ENCODE measurements around the gene PRKN. TPM values are rescaled to one million over a fixed set of nuclear protein-coding genes. Genes with fewer than 3 reads are reported as not detected.

Gene PRKN
- total RNA-seq, 1 donor from 2014 or later = 1.3 TPM

- no peak overlapping the region for H3K27ac ChIP-seq (ENCODE audit: low read depth, low read length)
Measured at GRCh38 chr6:162706232-162706631, 21.3 kb downstream of the PRKN start.

DNA sequence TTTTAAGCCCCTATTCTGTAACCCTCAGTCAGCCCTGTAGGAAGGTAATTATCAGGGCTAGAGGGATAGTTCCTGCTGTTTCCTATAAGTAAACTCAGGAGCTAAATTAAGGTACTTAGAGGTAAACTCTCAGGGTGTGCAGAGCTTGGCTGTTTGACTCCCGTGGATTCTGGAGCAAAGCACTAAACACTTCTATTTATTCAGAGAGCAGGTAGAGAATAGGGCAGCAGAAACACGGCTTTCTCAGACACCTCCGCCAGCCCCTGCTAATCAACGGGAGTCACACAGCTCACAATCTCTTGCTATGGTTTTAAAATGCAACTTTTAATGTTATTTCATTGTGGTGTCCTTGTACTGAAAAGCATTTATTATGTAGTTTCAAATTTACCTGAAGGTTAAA, 21.8 kb downstream of the PRKN start:
- Mint-ChIP-seq H3K36me3 (ENCODE audit: low read depth, unreplicated experiment) (no peaks in the 10 kb centered on the region), H3K4me3 (ENCODE audit: unreplicated experiment) (no peak overlapping the region), H3K9me3 (ENCODE audit: unreplicated experiment) (no peaks in the 10 kb centered on the region), H3K27me3 (ENCODE audit: low read depth, unreplicated experiment) (no peaks in the 10 kb centered on the region), H3K27ac (ENCODE audit: unreplicated experiment) (no peak overlapping the region), H3K4me1 (ENCODE audit: low read depth, unreplicated experiment) (no peaks in the 10 kb centered on the region)
- Histone ChIP-seq H3K27ac (ENCODE audit: low read depth, low read length) (no peak overlapping the region), H3K4me3 (ENCODE audit: insufficient read depth, low read depth, low read length) (no peak overlapping the region), H3K4me1 (ENCODE audit: insufficient read depth, low read length) (no peaks in the 10 kb centered on the region), H2AFZ (ENCODE audit: low read depth, low read length) (no peak overlapping the region), H3K4me2 (ENCODE audit: low read length) (no peak overlapping the region), H3K79me2 (ENCODE audit: insufficient read depth, low read length) (no peaks in the 10 kb centered on the region), H4K20me1 (ENCODE audit: insufficient read depth, low read length) (no peaks in the 10 kb centered on the region), H3K27me3 (ENCODE audit: insufficient read depth, low read length) (no peaks in the 10 kb centered on the region), H3K9ac (ENCODE audit: low read length) (no peak overlapping the region), H3K9me3 (ENCODE audit: insufficient read depth, low read depth, low read length) (no peaks in the 10 kb centered on the region), H3K36me3 (ENCODE audit: insufficient read depth, low read length) (no peaks in the 10 kb centered on the region)
- no peak for TF ChIP-seq CTCF (IDR thresholded peaks at IDR 0.05; ENCODE audit: insufficient read depth, low read depth, low read length)
- no peak for DNase-seq (ENCODE audit: low read depth)
- no peak for FAIRE-seq

More at GRCh38 chr6:162706232-162706631, 21.3 kb downstream of the PRKN start:
- H3K9me3 ChIP-seq (ENCODE audit: insufficient read depth, low read depth, low read length) = no peaks in the 10 kb centered on the region
- H3K9me3 Mint-ChIP-seq (ENCODE audit: unreplicated experiment) = no peaks in the 10 kb centered on the region
- no peaks in the 10 kb centered on the region for H3K36me3 ChIP-seq (ENCODE audit: insufficient read depth, low read length)
- H3K36me3 Mint-ChIP-seq (ENCODE audit: low read depth, unreplicated experiment) = no peaks in the 10 kb centered on the region
- no peak overlapping the region for H3K27ac Mint-ChIP-seq (ENCODE audit: unreplicated experiment)
- no peaks in the 10 kb centered on the region for H3K4me1 Mint-ChIP-seq (ENCODE audit: low read depth, unreplicated experiment)
- no peak for DNase-seq (ENCODE audit: low read depth)
- no peaks in the 10 kb centered on the region for H3K4me1 ChIP-seq (ENCODE audit: insufficient read depth, low read length)
- no peak overlapping the region for H2AFZ ChIP-seq (ENCODE audit: low read depth, low read length)
- no peak overlapping the region for H3K4me2 ChIP-seq (ENCODE audit: low read length)
- H3K79me2 ChIP-seq (ENCODE audit: insufficient read depth, low read length) = no peaks in the 10 kb centered on the region
- FAIRE-seq = no peak
- H3K27me3 Mint-ChIP-seq (ENCODE audit: low read depth, unreplicated experiment) = no peaks in the 10 kb centered on the region
- no peak overlapping the region for H3K4me3 Mint-ChIP-seq (ENCODE audit: unreplicated experiment)
- H3K9ac ChIP-seq (ENCODE audit: low read length) = no peak overlapping the region
- no peak overlapping the region for H3K4me3 ChIP-seq (ENCODE audit: insufficient read depth, low read depth, low read length)
- no peaks in the 10 kb centered on the region for H3K27me3 ChIP-seq (ENCODE audit: insufficient read depth, low read length)
- H4K20me1 ChIP-seq (ENCODE audit: insufficient read depth, low read length) = no peaks in the 10 kb centered on the region
- TF ChIP-seq EZH2 (IDR thresholded peaks at IDR 0.05; ENCODE audit: insufficient read depth, low read length) (no peak), CTCF (IDR thresholded peaks at IDR 0.05; ENCODE audit: insufficient read depth, low read depth, low read length) (no peak)

GRCh38 chr6:162704001-162704400, 23.6 kb downstream of the PRKN start:
- Histone ChIP-seq H3K27ac (ENCODE audit: low read depth, low read length) (no peak overlapping the region), H3K79me2 (ENCODE audit: insufficient read depth, low read length) (no peaks in the 10 kb centered on the region), H3K4me3 (ENCODE audit: insufficient read depth, low read depth, low read length) (no peak overlapping the region), H3K36me3 (ENCODE audit: insufficient read depth, low read length) (no peaks in the 10 kb centered on the region), H4K20me1 (ENCODE audit: insufficient read depth, low read length) (no peaks in the 10 kb centered on the region), H3K4me2 (ENCODE audit: low read length) (no peak overlapping the region), H3K9ac (ENCODE audit: low read length) (no peak overlapping the region), H2AFZ (ENCODE audit: low read depth, low read length) (no peak overlapping the region), H3K27me3 (ENCODE audit: insufficient read depth, low read length) (no peaks in the 10 kb centered on the region), H3K9me3 (ENCODE audit: insufficient read depth, low read depth, low read length) (no peaks in the 10 kb centered on the region), H3K4me1 (ENCODE audit: insufficient read depth, low read length) (no peaks in the 10 kb centered on the region)
- H3K4me3 Mint-ChIP-seq (ENCODE audit: unreplicated experiment) = no peak overlapping the region
- H3K9me3 Mint-ChIP-seq (ENCODE audit: unreplicated experiment) = no peaks in the 10 kb centered on the region
- no peak for DNase-seq (ENCODE audit: low read depth)
- H3K27ac Mint-ChIP-seq (ENCODE audit: unreplicated experiment) = no peak overlapping the region
- TF ChIP-seq EZH2 (IDR thresholded peaks at IDR 0.05; ENCODE audit: insufficient read depth, low read length) = no peak
- TF ChIP-seq CTCF (IDR thresholded peaks at IDR 0.05; ENCODE audit: insufficient read depth, low read depth, low read length) = no peak
- H3K27me3 Mint-ChIP-seq (ENCODE audit: low read depth, unreplicated experiment) = no peaks in the 10 kb centered on the region
- no peaks in the 10 kb centered on the region for H3K4me1 Mint-ChIP-seq (ENCODE audit: low read depth, unreplicated experiment)
- no peaks in the 10 kb centered on the region for H3K36me3 Mint-ChIP-seq (ENCODE audit: low read depth, unreplicated experiment)
- FAIRE-seq = no peak
